ENCODE results near the gene RAD17. TPM values are rescaled to one million over a fixed set of nuclear protein-coding genes. Genes with fewer than 3 reads are reported as not detected.

RAD17 gene
- total RNA-seq, 1 donor from 2014 or later = 37.5 TPM

GRCh38 chr5:69462170-69462569 is 92.6 kb downstream of the RAD17 start:
- no peaks in the 10 kb centered on the region for H3K9me3 Mint-ChIP-seq (ENCODE audit: unreplicated experiment)

More at GRCh38 chr5:69462170-69462569, 92.6 kb downstream of the RAD17 start:
- Mint-ChIP-seq H3K36me3 (ENCODE audit: unreplicated experiment) (no peaks in the 10 kb centered on the region), H3K4me1 (ENCODE audit: low read depth, unreplicated experiment) (no peaks in the 10 kb centered on the region), H3K27me3 (ENCODE audit: unreplicated experiment) (no peaks in the 10 kb centered on the region), H3K27ac (ENCODE audit: unreplicated experiment) (no peak overlapping the region), H3K4me3 (ENCODE audit: unreplicated experiment) (no peak overlapping the region)
- no peak for TF ChIP-seq CTCF (IDR thresholded peaks at IDR 0.05; ENCODE audit: partially characterized antibody, unreplicated experiment)
- no peak for DNase-seq

Other genes with a start within 250 kb of the RAD17 start
- 29.6 TPM for gene CCNB1, start 202.7 kb upstream of the RAD17 start, total RNA-seq (ENCODE audit: unreplicated experiment)
- 9.5 TPM for gene CENPH, start 180.2 kb upstream of the RAD17 start, total RNA-seq (ENCODE audit: unreplicated experiment)
- gene CDK7, start 134.9 kb upstream of the RAD17 start, total RNA-seq (ENCODE audit: unreplicated experiment) = 17.0 TPM
- gene CCDC125, start 37.0 kb upstream of the RAD17 start, total RNA-seq (ENCODE audit: unreplicated experiment) = 4.3 TPM
- 17.6 TPM for gene AK6, start 298 bp upstream of the RAD17 start, total RNA-seq (ENCODE audit: unreplicated experiment)
- 79.0 TPM for gene TAF9, start 298 bp upstream of the RAD17 start, total RNA-seq (ENCODE audit: unreplicated experiment)
- 1.6 TPM for gene MARVELD2, start 45.3 kb downstream of the RAD17 start, total RNA-seq (ENCODE audit: unreplicated experiment)
- 4.3 TPM for gene OCLN, start 123.0 kb downstream of the RAD17 start, total RNA-seq (ENCODE audit: unreplicated experiment)
- 31.7 TPM for gene GTF2H2C, start 190.4 kb downstream of the RAD17 start, total RNA-seq (ENCODE audit: unreplicated experiment)